ENCODE results near the gene RBP3.

RBP3 gene

GRCh38 chr10:47403446-47404318 lies 55.5 kb downstream of the RBP3 start:
- no peak for DNase-seq

GRCh38 chr10:47404446-47404845 lies 56.3 kb downstream of the RBP3 start:
- DNase-seq = no peak

GRCh38 chr10:47404937-47405336 lies 56.8 kb downstream of the RBP3 start:
- no peak for DNase-seq

GRCh38 chr10:47405857-47406547 lies 57.8 kb downstream of the RBP3 start:
- DNase-seq = no peak

- no peak for DNase-seq
Observed at GRCh38 chr10:47406548-47406869, 58.3 kb downstream of the RBP3 start.

GRCh38 chr10:47406870-47407691 lies 58.9 kb downstream of the RBP3 start:
- DNase-seq = no peak

Measured in NCI-H524 treated with DMSO at 0.1 percent for 48 hours (cell line).